Astrocyte of the spinal cord (primary cell): ENCODE measurements around the gene SELENOO.

ENCODE experiments used
- DNase-seq: peaks from one replicate; pipeline ENCODE4 v3.0.0; 2011; ENCODE audit warnings: low read depth, low spot score
- H3K4me3 ChIP-seq: 2 replicates; pipeline ENCODE4 v1.5.1; 2011; ENCODE audit warnings: low read depth, mild to moderate bottlenecking, low read length, moderate library complexity
- CTCF ChIP-seq: IDR thresholded peaks from 2 replicates; pipeline ENCODE4 v1.5.1; 2012; ENCODE audit warnings: low read depth, mild to moderate bottlenecking, low read length, inconsistent platforms
- in situ Hi-C: cut with HindIII; loops from 2 replicates; pipeline ENCODE4 v1.10.0; 2017; ENCODE audit warnings: low sequenced_read_pairs

SELENOO gene

GRCh38 chr22:50232481-50233151 is 31.8 kb downstream of the SELENOO start:
- TF ChIP-seq CTCF, result no peak
- DNase-seq, result no peak
- H3K4me3 ChIP-seq, result no peak overlapping the region
- in situ Hi-C loops, result no loop called here

- DNase-seq, result no peak
- no peak for TF ChIP-seq CTCF
- H3K4me3 ChIP-seq, result no peak overlapping the region
- in situ Hi-C loops, result no loop called here
Measured at GRCh38 chr22:50233223-50233622, 32.4 kb downstream of the SELENOO start.

- H3K4me3 ChIP-seq, result no peak overlapping the region
- in situ Hi-C loops, result no loop called here
- peak; percentile 57 for TF ChIP-seq CTCF
- peak; percentile 27 for DNase-seq
Measured at GRCh38 chr22:50236731-50237409, 36.1 kb downstream of the SELENOO start.

GRCh38 chr22:50238755-50239154 is 37.9 kb downstream of the SELENOO start:
- in situ Hi-C loops, result no loop called here
- DNase-seq, result no peak
- no peak for TF ChIP-seq CTCF
- H3K4me3 ChIP-seq, result no peak overlapping the region

- no peak for DNase-seq
- no peak for TF ChIP-seq CTCF
- in situ Hi-C loops, result no loop called here
- peak overlapping the region; percentile 34 for H3K4me3 ChIP-seq
Measured at GRCh38 chr22:50242406-50242949, 41.7 kb downstream of the SELENOO start.

GRCh38 chr22:50243685-50244419 is 43.0 kb downstream of the SELENOO start:
- peak overlapping the region; percentile 98 for H3K4me3 ChIP-seq
- in situ Hi-C loops, result no loop called here
- DNase-seq, result no peak
- TF ChIP-seq CTCF, result no peak
